Stomach smooth muscle (tissue), 2 donors: Measurements from ENCODE around the gene CPSF7.

Experiments used
- H3K27ac ChIP-seq: one replicate; pipeline ENCODE4 v1.7.0; 2013; ENCODE audit warnings: mild to moderate bottlenecking, low read length, inconsistent platforms
- H3K27me3 ChIP-seq, 2 donors: one replicate each; pipeline ENCODE4 v1.7.0; 2013; ENCODE audit warnings: low read length in 2 of 2; ENCODE audit not compliant: insufficient read depth in 2 of 2, control insufficient read depth in 1 of 2
- H3K36me3 ChIP-seq, 2 donors: one replicate each; pipeline ENCODE4 v1.7.0; 2013; ENCODE audit warnings: low read length in 2 of 2; ENCODE audit not compliant: control insufficient read depth in 2 of 2, insufficient read depth in 2 of 2
- H3K4me1 ChIP-seq: one replicate; pipeline ENCODE4 v1.7.0; 2013; ENCODE audit warnings: low read length; ENCODE audit not compliant: control insufficient read depth, insufficient read depth
- H3K4me3 ChIP-seq, 2 donors: one replicate each; pipeline ENCODE4 v1.7.0; 2013; ENCODE audit warnings: low read length in 2 of 2
- H3K9ac ChIP-seq, 2 donors: one replicate each; pipeline ENCODE4 v1.7.0; 2013; ENCODE audit warnings: low read length in 2 of 2, mild to moderate bottlenecking in 1 of 2
- H3K9me3 ChIP-seq, 2 donors: one replicate each; pipeline ENCODE4 v1.7.0; 2013; ENCODE audit warnings: low read length in 2 of 2; ENCODE audit not compliant: control insufficient read depth in 2 of 2
- donor health status: healthy.
- donor health status: Pancreatic carcinoma.

The CPSF7 gene

GRCh38 chr11:61429691-61430582 is at the start of gene CPSF7, which contains the start of gene SDHAF2:
CPSF7 (minus strand) TSS chr11:61429975; CDS start chr11:61429235, 740 bp downstream.
SDHAF2 (plus strand) TSS chr11:61430124; CDS start chr11:61430147, 23 bp downstream.
- Histone ChIP-seq H3K27ac (peak within 1 kb of the TSS; percentile 95), H3K9ac (peak within 1 kb of the TSS; percentile 98 to 100), H3K9me3 (no peaks in the 10 kb centered on the region), H3K27me3 (no peaks in the 10 kb centered on the region), H3K4me3 (peak within 1 kb of the TSS; percentile 98 to 100), H3K4me1 (peaks cover 23% of the 10 kb centered on the region), H3K36me3 (peaks cover 18 to 35% of the 10 kb centered on the region in 2 donors)

GRCh38 chr11:61477727-61478148 is 48.0 kb upstream of the CPSF7 start:
- Histone ChIP-seq H3K27me3 (no peaks in the 10 kb centered on the region), H3K4me3 (peak overlapping the region; percentile 12 to 60), H3K27ac (peak overlapping the region; percentile 62), H3K4me1 (peaks cover 51% of the 10 kb centered on the region), H3K9me3 (no peaks in the 10 kb centered on the region), H3K36me3 (no peaks in the 10 kb centered on the region), H3K9ac (peak overlapping the region; percentile 36 to 39)

- H3K4me1 ChIP-seq, result peaks cover 57% of the 10 kb centered on the region
- no peaks in the 10 kb centered on the region for H3K27me3 ChIP-seq
- H3K9me3 ChIP-seq, result no peaks in the 10 kb centered on the region
- no peaks in the 10 kb centered on the region for H3K36me3 ChIP-seq
- H3K27ac ChIP-seq, result peak overlapping the region; percentile 62
- H3K4me3 ChIP-seq, result peak overlapping the region; percentile 12 to 60
- peak overlapping the region; percentile 36 to 39 for H3K9ac ChIP-seq
These were observed 47.4 kb upstream of the CPSF7 start for GRCh38 chr11:61477126-61477525.

- Histone ChIP-seq H3K4me1 (peaks cover 59% of the 10 kb centered on the region), H3K27ac (peak overlapping the region; percentile 46), H3K27me3 (no peaks in the 10 kb centered on the region), H3K4me3 (no peak overlapping the region), H3K36me3 (no peaks in the 10 kb centered on the region), H3K9me3 (no peaks in the 10 kb centered on the region), H3K9ac (peak overlapping the region in 1 of 2 donors; percentile 5)
These were observed 46.6 kb upstream of the CPSF7 start for GRCh38 chr11:61476371-61476770.

- no peak overlapping the region for H3K4me3 ChIP-seq
- peak overlapping the region; percentile 84 for H3K27ac ChIP-seq
- H3K9me3 ChIP-seq, result no peaks in the 10 kb centered on the region
- peak overlapping the region in 1 of 2 donors; percentile 13 for H3K9ac ChIP-seq
- H3K27me3 ChIP-seq, result no peaks in the 10 kb centered on the region
- peaks cover 53% of the 10 kb centered on the region for H3K4me1 ChIP-seq
- H3K36me3 ChIP-seq, result no peaks in the 10 kb centered on the region
These were observed 45.7 kb upstream of the CPSF7 start for GRCh38 chr11:61475433-61475832.

GRCh38 chr11:61474013-61474643 is 44.4 kb upstream of the CPSF7 start:
- H3K27me3 ChIP-seq, result no peaks in the 10 kb centered on the region
- H3K4me3 ChIP-seq, result peak overlapping the region in 1 of 2 donors; percentile 20
- no peaks in the 10 kb centered on the region for H3K9me3 ChIP-seq
- H3K4me1 ChIP-seq, result peaks cover 53% of the 10 kb centered on the region
- no peaks in the 10 kb centered on the region for H3K36me3 ChIP-seq
- H3K9ac ChIP-seq, result peak overlapping the region in 1 of 2 donors; percentile 44
- H3K27ac ChIP-seq, result peak overlapping the region; percentile 84

- Histone ChIP-seq H3K4me3 (peak overlapping the region in 1 of 2 donors; percentile 20), H3K4me1 (peaks cover 53% of the 10 kb centered on the region), H3K36me3 (peaks cover 0 to 1% of the 10 kb centered on the region in 2 donors), H3K9ac (peak overlapping the region in 1 of 2 donors; percentile 44), H3K27ac (peak overlapping the region; percentile 84), H3K9me3 (no peaks in the 10 kb centered on the region), H3K27me3 (no peaks in the 10 kb centered on the region)
These were observed 43.7 kb upstream of the CPSF7 start for GRCh38 chr11:61473370-61474012.

- Histone ChIP-seq H3K36me3 (peaks cover 0 to 5% of the 10 kb centered on the region in 2 donors), H3K9me3 (no peaks in the 10 kb centered on the region), H3K27ac (peak overlapping the region; percentile 84), H3K4me3 (no peak overlapping the region), H3K4me1 (peaks cover 49% of the 10 kb centered on the region), H3K27me3 (no peaks in the 10 kb centered on the region), H3K9ac (peak overlapping the region; percentile 54 to 71)
These were observed 43.1 kb upstream of the CPSF7 start for GRCh38 chr11:61472868-61473267.

GRCh38 chr11:61472282-61472681 is 42.5 kb upstream of the CPSF7 start:
- H3K9ac ChIP-seq, result peak overlapping the region; percentile 54 to 71
- H3K36me3 ChIP-seq, result peaks cover 0 to 5% of the 10 kb centered on the region in 2 donors
- H3K27ac ChIP-seq, result peak overlapping the region; percentile 84
- H3K4me3 ChIP-seq, result no peak overlapping the region
- H3K27me3 ChIP-seq, result no peaks in the 10 kb centered on the region
- no peaks in the 10 kb centered on the region for H3K9me3 ChIP-seq
- peaks cover 44% of the 10 kb centered on the region for H3K4me1 ChIP-seq

GRCh38 chr11:61468002-61468401 is 38.2 kb upstream of the CPSF7 start:
- no peak overlapping the region for H3K27ac ChIP-seq
- no peak overlapping the region for H3K4me3 ChIP-seq
- H3K9ac ChIP-seq, result no peak overlapping the region
- peaks cover 12% of the 10 kb centered on the region for H3K4me1 ChIP-seq
- peaks cover 0 to 5% of the 10 kb centered on the region in 2 donors for H3K36me3 ChIP-seq
- no peaks in the 10 kb centered on the region for H3K27me3 ChIP-seq
- H3K9me3 ChIP-seq, result no peaks in the 10 kb centered on the region
